GM19023 (cell line): Measurements from ENCODE around the gene DDB1.

ENCODE experiments used
- ATAC-seq: cut with Tn5 transposase; IDR thresholded peaks from one replicate; pipeline ENCODE4 v1.9.1; 2021; ENCODE audit warnings: mild to moderate bottlenecking, moderate library complexity; ENCODE audit not compliant: unreplicated experiment

DDB1 gene

GRCh38 chr11:61357233-61357893 is 24.5 kb upstream of the DDB1 start:
- ATAC-seq: peak; percentile 33

GRCh38 chr11:61356706-61357105 is 23.8 kb upstream of the DDB1 start:
- no peak for ATAC-seq

DNA sequence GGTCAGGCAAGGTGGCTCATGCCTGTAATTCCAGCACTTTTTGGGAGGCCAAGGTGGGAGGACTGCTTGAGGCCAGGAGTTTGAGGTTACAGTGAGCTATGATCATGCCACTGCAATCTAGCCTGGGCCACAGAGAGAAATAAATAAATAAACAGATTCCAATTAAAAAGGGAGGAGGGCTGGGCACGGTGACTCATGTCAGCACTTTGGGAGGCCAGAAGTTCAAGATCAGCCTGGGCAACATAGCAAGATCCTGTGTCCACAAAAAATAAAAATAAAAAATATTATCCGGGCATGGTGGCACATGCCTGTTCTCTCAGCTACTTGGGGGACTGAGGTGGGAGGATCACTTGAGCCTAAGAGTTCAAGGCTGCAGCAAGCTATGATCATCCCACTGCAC is 21.3 kb upstream of the DDB1 start:
- ATAC-seq: no peak

DNA sequence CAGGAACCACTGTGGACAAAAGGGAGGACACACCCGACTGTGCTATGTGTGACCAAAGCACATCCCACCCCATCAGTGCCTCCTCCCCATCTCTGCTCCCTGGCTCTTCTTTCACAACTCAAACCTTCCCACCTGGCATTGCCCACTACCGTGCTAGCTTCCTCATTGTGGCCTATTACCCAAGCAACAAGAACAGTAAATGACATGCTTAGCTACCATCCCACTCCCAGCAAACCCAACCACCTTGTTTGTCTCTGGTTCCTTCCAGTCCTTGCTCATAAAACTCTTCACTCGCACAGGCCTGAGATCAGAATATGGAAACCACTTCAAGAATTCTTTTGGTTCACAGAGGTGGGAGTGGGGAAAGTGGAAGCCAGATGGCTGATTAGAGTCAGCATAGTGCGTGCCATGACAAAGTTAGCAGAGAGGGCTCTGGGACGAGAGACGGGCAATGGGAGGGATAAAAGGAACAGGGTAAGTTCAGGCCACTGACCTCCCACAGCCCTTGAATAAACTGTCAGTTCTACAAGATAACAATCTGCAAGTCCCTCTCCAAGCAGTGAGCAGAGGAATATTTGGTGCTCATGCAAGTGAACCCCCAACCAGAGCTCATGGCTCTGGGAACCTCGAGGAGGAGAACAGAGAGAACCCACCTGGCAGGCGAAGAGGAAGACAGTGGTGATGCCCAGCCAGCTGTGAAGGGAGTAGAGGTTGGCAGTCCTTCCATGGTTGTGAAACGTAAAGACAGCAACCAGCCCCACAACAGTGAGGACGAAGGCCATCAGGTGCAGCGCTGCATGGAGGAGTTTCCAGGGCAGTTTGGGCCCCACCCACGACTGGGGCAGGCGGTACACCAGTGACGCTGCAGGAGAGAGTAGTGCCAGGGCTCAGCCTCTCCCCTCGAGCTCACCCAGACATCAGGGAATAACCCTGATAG is 20.5 kb upstream of the DDB1 start:
- no peak for ATAC-seq

DNA sequence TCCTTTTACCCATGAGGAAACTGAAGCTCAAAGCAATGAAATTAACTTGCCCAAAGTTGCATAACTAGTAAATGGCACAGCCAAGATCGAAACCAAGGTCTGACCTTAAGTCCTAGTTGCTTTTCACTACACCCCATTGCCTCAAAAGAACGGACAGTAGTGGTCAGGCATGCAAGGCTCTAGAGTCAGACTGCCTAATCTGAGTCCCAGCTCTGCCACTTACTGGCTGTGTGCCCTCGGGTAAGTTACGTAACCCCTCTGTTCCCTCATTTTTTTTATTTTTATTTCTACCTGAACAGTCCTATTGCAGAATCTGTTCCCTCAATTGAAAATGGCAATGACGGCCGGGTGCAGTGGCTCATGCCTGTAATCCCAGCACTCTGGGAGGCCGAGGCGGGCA is 19.1 kb upstream of the DDB1 start:
- no peak for ATAC-seq

GRCh38 chr11:61350803-61351202 is 17.9 kb upstream of the DDB1 start:
- no peak for ATAC-seq

DNA sequence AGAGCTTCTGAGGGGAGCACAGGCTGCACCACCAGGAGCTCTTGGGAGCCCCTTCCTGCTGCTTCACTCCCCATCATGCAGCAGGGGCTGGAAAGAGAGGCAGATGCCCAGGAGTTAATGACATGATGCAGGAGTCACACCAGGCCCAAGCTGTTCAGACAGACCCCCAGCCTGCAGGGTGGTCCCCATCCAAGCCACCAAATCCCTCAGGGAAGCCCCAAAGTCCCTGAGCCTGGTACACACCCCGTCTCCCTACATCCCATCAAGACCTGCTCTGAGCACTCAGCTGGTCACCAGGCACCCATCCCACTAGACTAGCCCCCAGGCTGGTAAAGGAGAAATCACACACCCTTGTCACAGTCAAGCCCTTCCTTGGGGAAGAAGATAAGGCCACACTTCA is 17.4 kb upstream of the DDB1 start:
- ATAC-seq: no peak

DNA sequence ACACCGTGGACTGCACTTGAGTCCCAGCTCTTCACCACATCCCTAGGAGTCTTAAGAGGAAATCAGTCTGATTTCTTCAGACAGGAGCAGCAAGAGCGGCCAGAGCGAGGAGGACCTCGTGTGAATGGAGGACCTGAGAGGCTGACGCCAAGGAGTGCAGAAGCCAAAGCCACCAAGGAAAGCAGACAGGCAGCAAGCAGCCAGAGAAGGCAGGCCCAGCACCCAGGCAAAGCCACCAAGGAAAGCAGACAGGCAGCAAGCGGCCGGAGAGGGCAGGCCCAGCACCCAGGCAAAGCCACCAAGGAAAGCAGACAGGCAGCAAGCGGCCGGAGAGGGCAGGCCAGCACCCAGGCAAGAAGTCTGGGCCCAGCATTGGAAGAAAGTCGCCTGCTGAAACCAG is 17.0 kb upstream of the DDB1 start:
- ATAC-seq: no peak

DNA sequence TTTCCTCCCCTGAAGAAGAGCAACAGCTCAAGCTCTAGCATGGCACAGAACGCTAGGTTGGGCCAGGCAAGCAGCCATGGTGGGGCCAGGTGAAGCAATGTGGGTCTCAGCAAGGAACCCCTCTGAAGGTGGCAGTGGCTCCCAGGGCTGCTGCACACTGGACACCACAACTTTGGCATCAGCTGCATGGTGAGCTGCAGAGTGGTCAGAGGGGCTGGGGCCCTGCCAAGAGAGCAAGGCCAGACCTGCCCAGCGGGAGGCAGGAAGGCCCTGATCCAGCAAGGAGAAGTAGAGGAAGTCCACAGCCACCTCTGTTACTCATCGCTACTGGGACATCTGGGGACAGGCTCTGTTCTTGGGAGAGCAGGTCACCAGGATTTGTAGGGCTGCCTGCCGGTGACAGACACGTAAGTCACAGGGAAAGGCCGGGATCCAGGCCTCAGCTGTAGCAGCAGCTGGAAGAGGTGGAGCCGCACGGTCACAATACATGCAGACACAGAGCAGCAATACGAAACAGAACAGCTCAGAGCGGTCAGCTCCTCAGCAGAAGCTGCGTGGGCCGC is 16.4 kb upstream of the DDB1 start:
- no peak for ATAC-seq

DNA sequence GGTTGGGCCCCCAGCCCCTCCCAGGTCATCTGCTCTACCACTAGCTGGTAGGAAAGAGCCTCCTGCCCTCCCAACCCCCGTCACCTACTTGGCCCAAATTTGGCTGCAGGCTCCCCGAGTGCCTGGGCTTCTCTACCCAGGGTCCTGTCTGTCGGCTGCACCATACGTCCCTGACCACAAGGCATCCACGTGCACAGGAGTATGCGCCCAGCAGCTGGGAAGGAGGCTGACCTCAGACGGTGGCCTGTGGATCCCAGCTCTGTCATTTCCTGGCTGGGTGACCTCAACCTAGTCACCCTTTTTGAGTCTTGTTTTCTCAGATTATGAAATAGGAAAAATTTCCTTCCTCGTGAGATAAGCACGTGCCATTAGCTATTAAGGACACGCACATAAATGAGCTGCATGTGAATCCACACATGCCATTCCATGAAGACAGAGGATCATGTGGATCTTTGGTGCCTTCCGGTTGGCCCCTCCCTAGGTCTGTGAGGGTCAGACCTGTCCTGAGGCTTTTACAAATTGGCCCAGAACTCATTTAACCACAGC is 15.1 kb upstream of the DDB1 start:
- ATAC-seq: no peak

- ATAC-seq: no peak
Observed at GRCh38 chr11:61345954-61346843, 13.3 kb upstream of the DDB1 start.

DNA sequence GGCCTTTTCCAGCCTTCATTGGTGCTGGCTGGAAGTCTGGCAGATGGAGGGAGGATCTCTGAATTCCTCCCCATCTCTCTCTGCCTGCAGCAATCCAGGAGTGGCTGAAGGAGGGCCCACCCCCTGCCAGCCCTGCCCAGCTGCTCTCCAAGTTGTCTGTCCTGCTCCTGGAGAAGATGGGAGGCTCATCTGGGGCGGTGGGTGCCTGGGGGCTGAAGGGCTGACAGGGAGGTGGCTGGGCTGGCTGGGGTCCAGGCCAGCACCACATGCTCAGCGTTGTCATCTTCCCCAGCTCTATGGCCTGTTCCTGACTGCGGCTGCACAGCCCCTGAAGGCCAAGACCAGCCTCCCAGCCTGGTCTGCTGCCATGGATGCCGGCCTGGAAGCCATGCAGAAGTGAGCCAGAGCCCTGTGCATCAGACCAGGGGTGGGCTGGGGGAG is 12.3 kb upstream of the DDB1 start:
- no peak for ATAC-seq

DNA sequence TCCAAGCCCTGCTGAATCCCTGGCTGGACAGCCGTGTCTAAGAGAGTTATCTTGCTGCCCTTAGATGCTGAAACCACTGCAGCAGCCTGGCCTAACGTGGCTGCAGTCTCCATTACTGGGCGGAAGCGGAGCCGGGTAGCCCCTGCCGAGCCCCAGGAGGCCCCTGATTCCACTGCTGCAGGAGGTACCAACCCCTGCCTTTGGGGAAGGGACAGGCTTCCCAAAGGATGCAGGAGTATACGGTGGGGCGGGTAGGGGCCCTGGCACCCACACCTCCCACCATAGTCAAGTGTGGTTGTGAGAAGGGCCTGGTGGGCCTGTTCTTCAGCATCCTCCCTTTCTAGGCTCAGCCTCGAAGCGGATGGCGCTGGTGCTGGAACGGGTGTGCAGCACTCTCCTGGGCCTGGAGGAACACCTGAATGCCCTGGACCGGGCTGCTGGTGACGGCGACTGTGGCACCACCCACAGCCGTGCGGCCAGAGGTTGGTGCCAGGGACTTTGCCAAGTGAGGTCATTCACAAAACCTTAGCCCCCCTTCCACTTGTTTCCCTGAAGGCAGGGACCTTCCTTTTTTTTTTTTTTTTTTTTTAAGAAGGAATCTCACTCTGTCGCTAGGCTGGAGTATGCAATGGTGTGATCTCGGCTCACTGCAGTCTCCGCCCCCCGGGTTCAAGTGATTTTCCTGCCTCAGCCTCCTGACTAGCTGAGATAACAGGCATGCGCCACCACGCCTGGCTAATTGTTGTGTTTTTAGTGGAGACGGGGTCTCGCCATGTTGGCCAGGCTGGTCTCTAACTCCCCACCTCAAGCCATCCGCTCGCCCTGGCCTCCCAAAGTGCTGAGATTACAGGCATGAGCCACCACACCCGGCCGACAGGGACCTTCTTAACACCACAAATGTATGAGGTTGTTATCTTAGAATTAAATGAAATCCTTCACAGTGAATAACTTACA is 11.2 kb upstream of the DDB1 start:
- ATAC-seq: no peak

DNA sequence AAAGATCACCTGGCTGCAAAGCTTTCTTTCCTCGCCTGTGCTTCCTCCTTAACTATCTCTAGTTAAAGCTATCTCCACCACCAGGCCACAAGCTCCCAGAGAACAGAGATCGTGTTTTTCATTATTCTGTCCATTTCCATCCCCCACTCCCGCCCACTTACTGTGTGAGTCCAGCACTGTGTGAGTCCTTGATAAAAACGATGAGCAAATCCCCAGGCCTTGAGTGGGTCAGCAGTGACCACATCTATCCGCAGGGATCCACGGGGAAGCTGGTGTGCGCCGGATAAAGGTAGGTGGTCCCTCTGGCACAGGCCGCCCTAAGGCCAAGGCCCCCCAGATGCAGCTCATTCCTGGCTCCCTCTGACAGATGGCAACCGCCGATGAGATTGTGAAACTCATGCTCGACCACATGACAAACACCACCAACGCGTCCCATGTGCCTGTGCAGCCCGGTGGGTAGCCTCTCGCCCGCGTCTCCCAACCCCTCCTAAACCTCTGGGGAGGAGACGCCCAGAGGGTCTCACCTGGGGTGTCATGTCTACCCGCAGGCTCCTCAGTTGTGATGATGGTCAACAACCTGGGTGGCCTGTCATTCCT is 9.4 kb upstream of the DDB1 start:
- no peak for ATAC-seq

DNA sequence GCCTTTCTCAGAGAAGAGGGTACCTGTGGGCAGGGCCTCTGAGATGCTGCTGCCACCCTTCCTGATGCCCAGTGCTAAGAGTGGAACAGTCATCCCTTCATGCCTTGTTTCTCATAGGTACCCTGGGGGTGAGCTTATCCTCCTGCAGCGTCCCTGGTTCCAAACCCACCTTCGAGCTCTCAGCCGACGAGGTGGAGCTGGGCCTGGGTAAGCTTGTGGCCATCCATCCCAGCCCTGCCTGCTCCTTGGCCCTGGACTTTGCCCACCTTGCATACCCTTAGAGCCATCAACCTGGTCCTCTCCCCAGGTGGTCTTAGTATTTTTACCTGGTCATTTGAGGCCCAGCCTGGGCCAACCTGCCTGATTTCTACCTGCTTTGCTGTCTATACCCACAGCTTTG is 8.8 kb upstream of the DDB1 start:
- ATAC-seq: no peak

- no peak for ATAC-seq
Observed at GRCh38 chr11:61340979-61341378, 8.1 kb upstream of the DDB1 start.

DNA sequence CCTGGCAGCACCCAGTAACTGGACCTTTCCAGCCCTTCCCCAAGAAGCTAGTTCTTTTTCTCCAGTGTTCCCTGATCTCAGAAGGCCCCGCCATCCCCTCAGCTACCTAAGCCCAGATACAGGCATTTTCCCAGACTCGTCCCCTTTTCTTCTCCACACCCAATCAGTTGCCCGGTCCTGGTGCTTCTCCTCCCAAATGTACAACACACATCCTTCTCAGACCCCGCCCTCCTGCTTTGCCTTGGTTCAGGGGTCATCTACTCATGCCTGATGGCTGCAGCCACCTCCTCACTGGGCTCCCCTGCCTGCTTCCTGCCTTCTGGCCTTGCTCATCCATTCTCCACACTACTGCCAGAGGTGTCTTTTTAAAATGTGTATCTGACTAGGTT is 6.6 kb upstream of the DDB1 start:
- no peak for ATAC-seq

GRCh38 chr11:61338783-61339489 is 6.0 kb upstream of the DDB1 start:
- ATAC-seq: no peak
